Measurements from ENCODE around the gene SUCLG2. TPM values are rescaled to one million over a fixed set of nuclear protein-coding genes. Genes with fewer than 3 reads are reported as not detected.

The SUCLG2 gene
- total and polyA plus RNA-seq, 10 of the 15 experiments (the other 5 are each of a cell fraction or from before 2014, with no cell fraction given) = 17.8 to 50.9 (median 37.2) TPM

GRCh38 chr3:67461667-67462142 lies 192.7 kb downstream of the SUCLG2 start:
- ATAC-seq (no peak), DNase-seq (ENCODE audit: low read depth, low spot score) (no peak), FAIRE-seq (no peak)
- no peaks in the 10 kb centered on the region for H3K9me3 ChIP-seq (replicated peaks; ENCODE audit: control insufficient read depth, insufficient read depth, low read length)
- no peak for TF ChIP-seq REST (IDR thresholded peaks at IDR 0.05; ENCODE audit: low read depth, low read length)
- no peaks in the 10 kb centered on the region for H3K27me3 ChIP-seq (replicated peaks in 1 of 2; ENCODE audit: control insufficient read depth in 2 of 2, insufficient read depth in 2 of 2, low read length in 1 of 2)
- H3K36me3 ChIP-seq (ENCODE audit: control insufficient read depth in 2 of 2, insufficient read depth in 2 of 2, low read length in 1 of 2) = no peaks in the 10 kb centered on the region
- no peaks in the 10 kb centered on the region for H3K4me1 ChIP-seq (ENCODE audit: control insufficient read depth, insufficient read depth, low read length)
- H3K4me2 ChIP-seq (ENCODE audit: control insufficient read depth, insufficient read depth) = no peak overlapping the region
- BruUV-seq (replicated peaks) = no TSS peak
- ChIA-PET SMC1A (ENCODE audit: uncharacterized antibody, unreplicated experiment) (interaction anchor here (0.5 to 1.5 kb wide), 2 partner anchors 12 to 1475 kb away, joined by 3 read pairs; no protein-coding TSS in a partner anchor), POLR2A (no interaction called here), CTCF (no interaction called here), RAD21 (ENCODE audit: unreplicated experiment) (no interaction called here)
- no peak overlapping the region for H3K27ac ChIP-seq (ENCODE audit: control insufficient read depth, insufficient read depth)
- in situ Hi-C loops (cut with MboI) (no loop called here), intact Hi-C loops (cut with micrococcal nuclease; ENCODE audit: unreplicated experiment) (no loop called here)
- H4K20me1 ChIP-seq (ENCODE audit: control insufficient read depth, insufficient read depth) = no peaks in the 10 kb centered on the region
- no peak overlapping the region for H2AFZ ChIP-seq (ENCODE audit: control insufficient read depth, low read depth, low read length)
- no peak overlapping the region for H3K9ac ChIP-seq (ENCODE audit: control insufficient read depth, insufficient read depth, low read length)
- H3K79me2 ChIP-seq (ENCODE audit: control insufficient read depth, insufficient read depth, low read length) = no peaks in the 10 kb centered on the region
- H3K4me3 ChIP-seq = no peak overlapping the region
- 95% methylated on average over 3 of the region's 3 CpGs for WGBS (ENCODE audit: insufficient coverage, insufficient replicate concordance, low lambda C conversion rate, missing lambda C conversion rate)

GRCh38 chr3:67460841-67461510 lies 193.4 kb downstream of the SUCLG2 start:
- BruUV-seq (replicated peaks) = no TSS peak
- 89% methylated on average over 8 of the region's 8 CpGs for WGBS (ENCODE audit: insufficient coverage, insufficient replicate concordance, low lambda C conversion rate, missing lambda C conversion rate)
- no peaks in the 10 kb centered on the region for H3K79me2 ChIP-seq (ENCODE audit: control insufficient read depth, insufficient read depth, low read length)
- H3K9me3 ChIP-seq (replicated peaks; ENCODE audit: control insufficient read depth, insufficient read depth, low read length) = no peaks in the 10 kb centered on the region
- POLR2A ChIA-PET = no interaction called here
- no peak overlapping the region for H2AFZ ChIP-seq (ENCODE audit: control insufficient read depth, low read depth, low read length)
- FAIRE-seq (no peak), DNase-seq (ENCODE audit: low read depth, low spot score) (no peak), ATAC-seq (no peak)
- no peak overlapping the region for H3K9ac ChIP-seq (ENCODE audit: control insufficient read depth, insufficient read depth, low read length)
- H3K36me3 ChIP-seq (ENCODE audit: control insufficient read depth in 2 of 2, insufficient read depth in 2 of 2, low read length in 1 of 2) = no peaks in the 10 kb centered on the region
- no peak overlapping the region for H3K4me3 ChIP-seq
- SMC1A ChIA-PET (ENCODE audit: uncharacterized antibody, unreplicated experiment) = interaction anchor here (1.5 kb wide), 1 partner anchor 13 kb away, joined by 3 read pairs; no protein-coding TSS in a partner anchor
- RAD21 ChIA-PET (ENCODE audit: unreplicated experiment) = no interaction called here
- no peak overlapping the region for H3K4me2 ChIP-seq (ENCODE audit: control insufficient read depth, insufficient read depth)
- in situ Hi-C loops (cut with MboI) (no loop called here), intact Hi-C loops (cut with micrococcal nuclease; ENCODE audit: unreplicated experiment) (no loop called here)
- H3K27ac ChIP-seq (ENCODE audit: control insufficient read depth, insufficient read depth) = no peak overlapping the region
- H3K4me1 ChIP-seq (ENCODE audit: control insufficient read depth, insufficient read depth, low read length) = no peaks in the 10 kb centered on the region
- H3K27me3 ChIP-seq (replicated peaks in 1 of 2; ENCODE audit: control insufficient read depth in 2 of 2, insufficient read depth in 2 of 2, low read length in 1 of 2) = no peaks in the 10 kb centered on the region
- CTCF ChIA-PET = interaction anchor here (0.5 kb wide), 1 partner anchor 9 kb away, joined by 3 read pairs; no protein-coding TSS in a partner anchor
- H4K20me1 ChIP-seq (ENCODE audit: control insufficient read depth, insufficient read depth) = no peaks in the 10 kb centered on the region
- TF ChIP-seq YBX1 (IDR thresholded peaks at IDR 0.05) (no peak), KLF5 (IDR thresholded peaks at IDR 0.05; ENCODE audit: partially characterized antibody) (no peak), IRF3 (IDR thresholded peaks at IDR 0.05) (no peak), IRF4 (IDR thresholded peaks at IDR 0.05; ENCODE audit: low read depth, low read length) (no peak), NFYA (IDR thresholded peaks at IDR 0.05; ENCODE audit: borderline replicate concordance, low read depth, low read length) (no peak), NR2C1 (IDR thresholded peaks at IDR 0.05) (no peak), ZNF687 (IDR thresholded peaks at IDR 0.05) (no peak)
